Brain microvascular endothelial cell (primary cell): ENCODE results near the gene PLSCR3.

ENCODE experiments used
- DNase-seq: peaks from one replicate; pipeline ENCODE4 v3.0.0-alpha.2; 2020
- H3K27ac ChIP-seq: fragments of 250-450 bp; sonication (Bioruptor Pico); 2 replicates; pipeline ENCODE4 v1.5.1; 2020; ENCODE audit warnings: mild to moderate bottlenecking, moderate library complexity
- H3K27me3 ChIP-seq: fragments of 250-450 bp; sonication (Bioruptor Pico); replicated peaks from 2 replicates; pipeline ENCODE4 v1.5.1; 2020; ENCODE audit warnings: mild to moderate bottlenecking
- H3K36me3 ChIP-seq: fragments of 250-450 bp; sonication (Bioruptor Pico); replicated peaks from 2 replicates; pipeline ENCODE4 v1.5.1; 2020; ENCODE audit warnings: mild to moderate bottlenecking
- H3K4me3 ChIP-seq: 2 replicates; pipeline ENCODE4 v1.5.1; 2011; ENCODE audit warnings: low read depth, mild to moderate bottlenecking, control low read depth, low read length, moderate library complexity
- CTCF ChIP-seq: IDR thresholded peaks from 2 replicates; pipeline ENCODE4 v1.5.1; 2011; ENCODE audit warnings: low read depth, mild to moderate bottlenecking, moderate library complexity, low read length, control low read depth, inconsistent platforms; ENCODE audit errors: missing control alignments
- in situ Hi-C: cut with HindIII; loops from 2 replicates; pipeline ENCODE4 v1.10.0; 2017; ENCODE audit warnings: low sequenced_read_pairs, low pct_ligation_motif_present

Gene PLSCR3

GRCh38 chr17:7428557-7428956 lies 34.2 kb upstream of the PLSCR3 start, which contains the start of gene SPEM3:
Gene SPEM3, plus strand, starts transcription at chr17:7428857. Its CDS starts 46 bp downstream, at chr17:7428903.
- H3K27me3 ChIP-seq = no peaks in the 10 kb centered on the region
- no peaks in the 10 kb centered on the region for H3K36me3 ChIP-seq
- no peak within 1 kb of the TSS for H3K27ac ChIP-seq
- in situ Hi-C loops = no loop called here
- no peak for TF ChIP-seq CTCF
- no peak for DNase-seq
- H3K4me3 ChIP-seq = no peak within 1 kb of the TSS

GRCh38 chr17:7427549-7427948 lies 33.2 kb upstream of the PLSCR3 start:
- Histone ChIP-seq H3K36me3 (no peaks in the 10 kb centered on the region), H3K27ac (no peak overlapping the region), H3K4me3 (no peak overlapping the region), H3K27me3 (no peaks in the 10 kb centered on the region)
- in situ Hi-C loops = no loop called here
- no peak for TF ChIP-seq CTCF
- no peak for DNase-seq

GRCh38 chr17:7426896-7427489 lies 32.7 kb upstream of the PLSCR3 start:
- H3K27me3 ChIP-seq = no peaks in the 10 kb centered on the region
- no peak for DNase-seq
- in situ Hi-C loops = no loop called here
- no peak for TF ChIP-seq CTCF
- H3K36me3 ChIP-seq = no peaks in the 10 kb centered on the region
- H3K4me3 ChIP-seq = no peak overlapping the region
- no peak overlapping the region for H3K27ac ChIP-seq

GRCh38 chr17:7426203-7426863 lies 32.0 kb upstream of the PLSCR3 start:
- Histone ChIP-seq H3K36me3 (no peaks in the 10 kb centered on the region), H3K27me3 (no peaks in the 10 kb centered on the region), H3K27ac (no peak overlapping the region), H3K4me3 (no peak overlapping the region)
- in situ Hi-C loops = no loop called here
- no peak for DNase-seq
- TF ChIP-seq CTCF = no peak

- Histone ChIP-seq H3K36me3 (no peaks in the 10 kb centered on the region), H3K27ac (no peak overlapping the region), H3K4me3 (no peak overlapping the region), H3K27me3 (no peaks in the 10 kb centered on the region)
- DNase-seq = no peak
- in situ Hi-C loops = no loop called here
- no peak for TF ChIP-seq CTCF
Measured at GRCh38 chr17:7425756-7426155, 31.4 kb upstream of the PLSCR3 start.
